ENCODE measurements around the gene NPC1.

Gene NPC1

DNA sequence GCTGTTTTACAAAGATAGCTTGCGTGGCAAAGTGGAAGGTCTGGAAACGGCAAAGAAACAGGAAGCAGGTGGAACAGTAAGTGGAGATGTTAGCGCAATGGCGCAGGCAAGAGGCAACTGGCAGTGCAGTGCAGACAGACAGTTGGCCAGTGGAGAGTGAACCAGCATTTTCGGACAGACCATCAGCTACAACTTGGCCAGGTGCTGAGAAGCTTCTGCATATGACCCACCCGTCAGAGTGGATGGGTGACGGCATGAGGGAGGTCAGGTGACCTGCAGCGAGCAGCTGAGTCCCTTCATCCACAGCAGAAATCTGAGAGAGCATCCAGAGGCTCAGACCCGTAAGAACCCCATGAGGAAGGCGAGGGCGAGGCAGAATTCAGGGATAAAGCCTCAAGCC is 33.8 kb downstream of the NPC1 start:
- no peak for DNase-seq (ENCODE audit: low read depth)
- in situ Hi-C loops (cut with HindIII; ENCODE audit: low sequenced_read_pairs): no loop called here
- TF ChIP-seq, protein P1, sequence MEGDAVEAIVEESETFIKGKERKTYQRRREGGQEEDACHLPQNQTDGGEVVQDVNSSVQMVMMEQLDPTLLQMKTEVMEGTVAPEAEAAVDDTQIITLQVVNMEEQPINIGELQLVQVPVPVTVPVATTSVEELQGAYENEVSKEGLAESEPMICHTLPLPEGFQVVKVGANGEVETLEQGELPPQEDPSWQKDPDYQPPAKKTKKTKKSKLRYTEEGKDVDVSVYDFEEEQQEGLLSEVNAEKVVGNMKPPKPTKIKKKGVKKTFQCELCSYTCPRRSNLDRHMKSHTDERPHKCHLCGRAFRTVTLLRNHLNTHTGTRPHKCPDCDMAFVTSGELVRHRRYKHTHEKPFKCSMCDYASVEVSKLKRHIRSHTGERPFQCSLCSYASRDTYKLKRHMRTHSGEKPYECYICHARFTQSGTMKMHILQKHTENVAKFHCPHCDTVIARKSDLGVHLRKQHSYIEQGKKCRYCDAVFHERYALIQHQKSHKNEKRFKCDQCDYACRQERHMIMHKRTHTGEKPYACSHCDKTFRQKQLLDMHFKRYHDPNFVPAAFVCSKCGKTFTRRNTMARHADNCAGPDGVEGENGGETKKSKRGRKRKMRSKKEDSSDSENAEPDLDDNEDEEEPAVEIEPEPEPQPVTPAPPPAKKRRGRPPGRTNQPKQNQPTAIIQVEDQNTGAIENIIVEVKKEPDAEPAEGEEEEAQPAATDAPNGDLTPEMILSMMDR (IDR thresholded peaks at IDR 0.05; ENCODE audit: low read depth, low read length, missing control alignments): no peak
- H3K4me3 ChIP-seq (ENCODE audit: low read depth, low read length): no peak overlapping the region

DNA sequence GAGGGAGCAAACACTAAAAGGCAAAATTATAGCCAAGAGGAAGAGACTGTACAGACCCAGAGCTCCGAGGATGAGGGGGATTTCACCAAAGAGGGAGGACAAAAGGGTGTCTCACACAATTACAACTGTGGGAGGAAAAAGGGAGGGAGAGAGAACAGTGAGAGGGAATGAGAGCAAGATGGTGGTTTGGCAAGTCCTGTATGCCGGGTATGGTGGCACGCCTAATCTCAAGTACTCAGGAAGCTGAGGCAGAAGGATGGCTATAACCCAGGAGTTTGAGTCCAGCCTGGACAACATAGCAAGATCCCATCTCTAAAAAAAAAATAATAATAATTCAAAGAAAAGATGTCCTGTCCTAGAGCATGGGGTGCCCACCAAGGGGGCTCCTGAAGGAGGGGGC is 34.3 kb downstream of the NPC1 start:
- TF ChIP-seq, protein P1 (IDR thresholded peaks at IDR 0.05; ENCODE audit: low read depth, low read length, missing control alignments): no peak
- no peak for DNase-seq (ENCODE audit: low read depth)
- in situ Hi-C loops (cut with HindIII; ENCODE audit: low sequenced_read_pairs): no loop called here
- no peak overlapping the region for H3K4me3 ChIP-seq (ENCODE audit: low read depth, low read length)

DNA sequence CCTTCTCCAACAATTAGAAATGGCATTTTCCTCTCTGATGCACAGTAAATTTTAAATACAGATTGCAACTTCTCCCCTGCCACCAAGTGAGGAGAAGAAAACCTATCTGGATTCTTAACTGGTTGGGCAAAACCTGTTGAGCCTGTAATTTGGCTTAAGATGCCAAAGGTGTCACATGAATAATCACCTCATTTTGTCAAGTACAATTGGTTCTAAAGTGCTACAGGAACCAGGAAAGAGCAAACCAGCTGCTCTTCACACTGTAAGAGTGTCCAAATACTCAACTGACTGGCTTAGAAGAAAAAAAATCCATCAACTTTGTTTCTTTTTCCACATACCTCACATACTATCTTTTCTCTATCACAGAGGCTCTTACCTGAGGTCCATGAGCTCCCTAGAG is 35.4 kb downstream of the NPC1 start:
- TF ChIP-seq, protein P1 (IDR thresholded peaks at IDR 0.05; ENCODE audit: low read depth, low read length, missing control alignments): no peak
- H3K4me3 ChIP-seq (ENCODE audit: low read depth, low read length): no peak overlapping the region
- DNase-seq (ENCODE audit: low read depth): no peak
- in situ Hi-C loops (cut with HindIII; ENCODE audit: low sequenced_read_pairs): no loop called here

DNA sequence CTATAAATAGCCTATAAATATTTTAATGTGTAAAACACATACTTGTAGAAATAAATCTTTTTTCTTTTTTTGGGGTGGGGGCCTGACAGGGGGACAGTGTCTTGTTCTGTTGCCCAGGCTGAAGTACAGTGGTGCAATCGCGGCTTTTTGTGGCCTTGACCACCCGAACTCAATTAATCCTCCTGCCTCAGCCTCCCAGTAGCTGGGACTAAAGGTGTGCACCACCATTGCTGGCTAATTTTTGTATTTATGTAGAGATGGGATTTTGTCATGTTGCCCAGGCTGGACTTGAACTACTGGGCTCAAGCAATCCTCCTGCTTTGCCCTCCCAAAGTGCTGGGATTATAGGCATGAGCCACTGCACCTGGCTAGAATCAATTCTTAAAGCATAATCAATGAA is 37.6 kb downstream of the NPC1 start:
- in situ Hi-C loops (cut with HindIII; ENCODE audit: low sequenced_read_pairs): no loop called here
- TF ChIP-seq, protein P1 (IDR thresholded peaks at IDR 0.05; ENCODE audit: low read depth, low read length, missing control alignments): no peak
- no peak overlapping the region for H3K4me3 ChIP-seq (ENCODE audit: low read depth, low read length)
- DNase-seq (ENCODE audit: low read depth): no peak

DNA sequence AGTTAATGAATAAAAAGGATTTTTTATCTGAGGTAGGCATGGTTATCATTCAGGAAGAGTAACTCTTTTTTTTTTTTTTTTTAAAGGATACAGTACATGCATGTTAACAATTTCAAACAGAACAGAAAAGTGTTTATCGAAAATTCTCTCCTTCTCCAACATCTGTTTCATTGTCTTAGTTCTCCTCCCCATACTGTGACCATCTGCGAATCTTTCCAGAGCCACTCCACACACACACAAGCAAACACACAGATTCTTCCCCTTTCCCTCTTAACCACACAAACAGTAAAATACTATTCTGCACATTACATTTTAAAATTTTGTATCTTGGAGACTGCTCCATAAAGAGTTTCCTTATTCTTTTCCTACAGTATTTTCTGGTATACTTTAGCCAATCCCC is 38.0 kb downstream of the NPC1 start:
- TF ChIP-seq, protein P1 (IDR thresholded peaks at IDR 0.05; ENCODE audit: low read depth, low read length, missing control alignments): no peak
- no peak for DNase-seq (ENCODE audit: low read depth)
- in situ Hi-C loops (cut with HindIII; ENCODE audit: low sequenced_read_pairs): no loop called here
- no peak overlapping the region for H3K4me3 ChIP-seq (ENCODE audit: low read depth, low read length)

DNA sequence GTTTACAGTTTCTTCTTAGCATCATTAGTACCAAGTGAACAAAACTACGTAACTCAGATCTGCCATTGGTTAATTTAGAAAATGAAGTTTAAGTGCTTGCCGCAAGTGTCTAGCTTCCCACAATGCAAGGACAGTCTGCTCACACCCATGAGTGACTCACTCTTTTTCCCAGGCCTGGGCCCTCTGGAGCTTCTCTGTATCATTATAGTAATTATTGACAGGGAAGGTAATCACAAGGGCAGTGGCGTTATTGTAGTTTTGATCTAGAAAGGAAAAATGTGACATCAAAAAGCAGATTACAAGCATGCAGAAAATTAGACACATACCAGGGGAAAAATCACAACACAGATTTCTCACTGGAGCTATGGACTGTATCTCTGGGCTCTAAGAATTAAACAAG is 38.5 kb downstream of the NPC1 start:
- DNase-seq (ENCODE audit: low read depth): no peak
- no peak overlapping the region for H3K4me3 ChIP-seq (ENCODE audit: low read depth, low read length)
- in situ Hi-C loops (cut with HindIII; ENCODE audit: low sequenced_read_pairs): no loop called here
- TF ChIP-seq, protein P1 (IDR thresholded peaks at IDR 0.05; ENCODE audit: low read depth, low read length, missing control alignments): no peak

DNA sequence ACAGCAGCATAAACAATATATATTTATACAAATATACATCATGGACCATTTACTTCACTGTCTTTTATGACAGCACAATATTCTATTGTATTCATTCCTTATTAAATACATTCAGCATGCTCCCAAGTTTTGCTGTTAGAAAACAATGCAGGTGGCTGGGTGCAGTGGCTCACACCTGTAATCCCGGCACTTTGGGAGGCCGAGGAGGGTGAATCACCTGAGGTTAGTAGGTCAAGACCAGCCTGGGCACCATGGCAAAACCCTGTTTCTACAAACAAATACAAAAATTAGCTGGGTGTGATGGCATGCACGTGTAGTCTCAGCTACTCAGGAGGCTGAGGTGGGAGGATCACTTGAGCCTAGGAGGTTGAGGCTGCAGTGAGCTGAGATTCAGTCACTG is 39.0 kb downstream of the NPC1 start:
- in situ Hi-C loops (cut with HindIII; ENCODE audit: low sequenced_read_pairs): no loop called here
- TF ChIP-seq, protein P1 (IDR thresholded peaks at IDR 0.05; ENCODE audit: low read depth, low read length, missing control alignments): no peak
- H3K4me3 ChIP-seq (ENCODE audit: low read depth, low read length): no peak overlapping the region
- DNase-seq (ENCODE audit: low read depth): no peak
